ENCODE data around the gene TECPR2.
A peak's percentile ranks its signal among the peaks of the same experiment; 100 is the strongest.
"Not testable (repeated sequence)": the region's sequence is repeated elsewhere in the genome, so short reads cannot be mapped to it uniquely, and the experiment has no call there.

The TECPR2 gene

DNA sequence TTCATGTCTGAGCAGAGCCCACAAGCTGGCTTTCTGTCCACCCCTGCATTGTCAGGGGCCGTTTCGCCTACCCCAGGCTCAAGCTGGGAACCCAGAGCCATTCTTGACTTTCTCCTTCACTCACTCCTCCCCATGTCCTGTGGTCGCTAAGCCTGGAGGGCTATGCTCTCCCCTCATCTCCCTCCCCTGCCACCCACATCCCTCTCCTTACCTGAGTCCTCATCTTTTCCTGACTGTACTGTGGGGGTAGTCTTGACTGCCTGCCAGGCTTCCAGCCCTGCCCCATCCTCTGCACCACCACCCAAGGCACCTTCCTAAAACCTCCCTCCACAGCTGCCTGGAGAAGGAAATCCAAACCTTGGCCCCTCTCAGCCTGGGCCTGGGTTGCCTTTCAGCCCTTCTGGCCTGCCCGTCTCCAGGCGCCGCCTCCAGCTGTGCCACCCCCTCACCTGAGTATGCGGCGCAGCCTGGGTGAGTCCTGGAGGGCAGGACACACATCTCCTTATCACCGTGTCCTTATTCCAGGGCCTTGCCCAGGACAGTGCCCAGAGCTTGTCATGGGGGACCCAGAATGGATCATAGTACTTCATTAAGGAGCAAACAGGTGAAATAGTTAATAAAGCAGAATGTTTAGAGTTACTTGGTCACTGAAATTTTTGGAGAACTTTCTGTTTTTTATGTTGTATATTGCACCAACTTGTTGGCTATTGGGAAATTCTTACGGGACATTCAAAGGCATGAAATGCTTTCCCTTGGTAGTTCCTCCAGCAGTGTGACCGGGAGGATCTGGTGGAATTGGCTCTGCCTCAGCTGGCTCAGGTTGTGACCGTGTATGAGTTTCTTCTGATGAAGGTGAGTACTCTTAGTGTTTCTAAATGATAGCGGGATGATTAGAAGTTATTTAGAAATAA, 28.7 kb upstream of the TECPR2 start:
- no peak for DNase-seq (ENCODE audit: low read depth in 2 of 3, low spot score in 2 of 3)

DNA sequence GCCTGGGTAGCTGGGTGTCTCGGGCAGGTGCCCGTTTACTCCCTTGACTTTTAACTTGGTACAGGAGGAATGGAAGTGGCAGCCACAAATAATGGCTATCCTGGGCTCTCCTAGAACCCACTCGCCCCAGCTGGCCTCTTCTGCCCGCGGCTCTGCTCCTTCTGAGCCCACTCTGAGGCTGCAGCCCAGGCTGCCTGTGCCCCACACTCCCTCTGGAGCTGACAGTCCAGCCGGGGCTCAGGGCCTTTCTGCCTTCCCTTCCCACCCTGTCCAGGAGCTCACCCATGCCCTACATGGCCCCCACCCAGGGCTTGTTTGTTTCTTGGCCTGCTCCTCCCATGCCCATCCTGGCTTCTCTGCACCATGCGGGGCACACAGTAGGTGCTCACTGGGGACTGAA, 27.6 kb upstream of the TECPR2 start:
- DNase-seq (ENCODE audit: low read depth in 2 of 3, low spot score in 2 of 3), result no peak

DNA sequence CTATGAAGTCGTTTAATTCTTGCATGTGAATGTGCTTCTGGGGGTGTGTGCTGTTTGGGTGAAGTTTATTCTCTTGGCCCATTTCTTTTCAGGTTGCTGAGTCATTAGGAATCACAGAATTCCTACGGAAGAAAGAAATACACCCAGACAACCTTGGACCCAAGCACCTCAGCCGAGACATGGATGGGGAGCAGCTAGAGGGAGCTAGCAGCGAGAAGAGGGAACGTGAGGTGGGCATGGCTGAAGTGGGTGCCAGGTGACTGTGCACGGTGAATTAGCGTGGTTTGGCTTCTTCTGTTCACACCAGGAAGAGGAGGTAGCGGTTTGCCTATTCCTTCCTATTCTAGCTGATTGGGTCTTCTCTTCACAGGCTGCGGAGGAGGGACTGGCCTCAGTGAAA, 24.0 kb upstream of the TECPR2 start:
- no peak for DNase-seq (ENCODE audit: low read depth in 2 of 3, low spot score in 2 of 3)

DNA sequence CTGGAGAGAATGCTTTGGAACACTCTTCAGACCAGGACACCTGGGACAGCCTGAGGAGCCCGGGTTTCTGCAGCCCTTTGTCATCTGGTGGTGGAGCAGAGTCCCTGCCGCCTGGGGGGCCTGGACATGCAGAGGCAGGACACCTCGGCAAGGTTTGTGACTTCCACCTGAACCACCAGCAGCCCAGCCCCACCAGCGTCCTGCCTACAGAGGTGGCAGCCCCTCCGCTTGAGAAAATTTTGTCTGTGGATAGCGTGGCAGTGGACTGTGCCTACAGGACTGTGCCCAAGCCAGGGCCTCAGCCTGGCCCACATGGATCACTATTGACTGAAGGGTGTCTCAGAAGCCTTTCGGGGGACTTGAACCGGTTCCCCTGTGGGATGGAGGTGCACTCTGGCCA, 21.2 kb upstream of the TECPR2 start:
- no peak for DNase-seq (ENCODE audit: low read depth in 2 of 3, low spot score in 2 of 3)

DNA sequence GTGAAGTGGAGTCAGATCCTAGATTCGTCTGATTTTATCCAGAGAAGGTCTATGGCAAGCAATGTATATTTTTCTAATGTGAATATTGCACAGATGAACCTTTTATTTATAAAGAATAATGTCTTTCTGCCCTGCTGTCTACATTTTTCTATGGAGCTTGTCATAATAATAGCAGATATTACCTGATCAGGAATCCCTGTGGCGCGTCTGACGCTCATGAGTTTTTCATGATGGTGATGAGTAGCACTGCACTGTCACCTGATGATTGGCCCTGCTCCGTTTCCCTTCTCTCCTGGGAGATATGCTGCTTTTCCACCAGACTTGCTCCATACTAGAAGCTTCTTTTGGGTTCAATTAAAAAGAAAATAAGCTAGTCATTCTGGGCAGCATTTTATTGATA, 20.5 kb upstream of the TECPR2 start:
- no peak for DNase-seq (ENCODE audit: low read depth in 2 of 3, low spot score in 2 of 3)

DNA sequence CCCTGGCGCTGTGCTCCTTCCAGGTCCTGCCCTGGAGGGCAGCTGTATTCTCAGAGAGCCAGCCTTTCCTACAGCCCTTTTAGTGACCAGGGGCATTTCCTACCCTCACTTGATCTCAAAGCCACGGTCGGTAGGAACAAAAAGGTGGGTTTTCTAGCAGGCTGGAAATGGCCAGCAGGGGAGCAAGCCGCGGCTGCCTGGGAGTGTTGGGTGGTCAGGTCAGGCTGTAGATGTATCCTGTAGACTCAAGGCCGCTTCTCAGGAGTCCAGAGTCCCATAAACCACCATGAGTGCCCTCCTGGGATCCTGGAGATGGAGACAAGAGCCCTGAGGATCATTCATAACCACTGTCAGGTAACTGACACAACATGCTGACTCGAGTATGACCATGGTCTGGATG, 18.7 kb upstream of the TECPR2 start:
- no peak for DNase-seq (ENCODE audit: low read depth in 2 of 3, low spot score in 2 of 3)

DNA sequence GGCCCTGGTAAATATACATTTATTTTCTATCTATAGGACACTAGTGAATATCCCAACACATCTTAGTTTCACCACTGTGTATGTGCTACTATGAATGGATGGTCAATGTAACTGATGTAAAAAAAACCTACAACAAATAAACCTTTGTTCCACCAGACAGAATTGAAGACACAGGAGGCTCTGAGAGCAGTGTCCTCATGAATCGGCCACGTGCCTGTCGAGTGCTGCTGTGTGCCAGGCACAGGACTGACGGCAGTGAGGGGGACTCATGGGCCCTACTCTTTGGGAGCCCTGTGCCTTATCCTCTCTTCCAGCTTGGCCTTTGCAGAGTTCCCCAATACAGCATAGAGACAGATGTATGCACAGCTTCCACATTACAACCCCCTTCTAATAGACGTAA, 18.3 kb upstream of the TECPR2 start:
- DNase-seq (ENCODE audit: low read depth in 2 of 3, low spot score in 2 of 3), result no peak

DNA sequence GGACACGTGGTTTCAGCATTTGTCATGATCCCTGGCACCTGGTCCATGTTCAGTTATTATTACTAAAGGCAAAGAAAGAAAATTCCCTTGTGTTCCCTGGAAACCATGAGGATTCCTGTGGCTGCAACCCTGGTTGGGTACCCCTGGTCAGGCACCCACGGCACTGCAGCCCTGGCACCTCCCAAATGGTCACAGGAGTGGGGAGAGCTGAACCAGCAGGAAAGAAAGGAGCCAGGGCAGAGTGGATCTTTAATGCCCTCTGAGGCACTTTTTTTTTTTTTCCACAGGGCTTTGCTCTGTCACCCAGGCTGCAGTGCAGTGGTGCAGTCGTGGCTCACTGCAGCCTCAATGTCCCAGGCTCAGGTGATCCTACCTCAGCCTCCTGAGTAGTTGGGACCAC, 17.5 kb upstream of the TECPR2 start:
- no peak for DNase-seq (ENCODE audit: low read depth in 2 of 3, low spot score in 2 of 3)

DNA sequence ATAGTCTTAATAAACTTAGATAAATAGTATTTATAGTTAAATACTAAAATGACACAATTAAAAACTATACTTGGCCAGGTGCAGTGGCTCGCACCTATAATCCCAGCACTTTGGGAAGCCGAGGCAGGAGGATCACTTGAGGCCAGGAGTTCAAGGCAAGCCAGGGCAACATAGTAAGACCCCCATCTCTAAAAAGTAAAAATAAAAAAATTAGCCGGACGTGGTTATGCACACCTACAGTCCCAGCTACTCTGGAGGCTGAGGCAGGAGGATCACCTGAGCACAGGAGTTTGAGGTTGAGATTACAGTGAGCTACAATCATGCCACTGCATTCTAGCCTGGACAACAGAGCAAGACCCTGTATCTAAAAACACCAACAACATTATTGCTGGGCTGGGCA, 16.1 kb upstream of the TECPR2 start:
- no peak for DNase-seq (ENCODE audit: low read depth in 2 of 3, low spot score in 2 of 3)

DNA sequence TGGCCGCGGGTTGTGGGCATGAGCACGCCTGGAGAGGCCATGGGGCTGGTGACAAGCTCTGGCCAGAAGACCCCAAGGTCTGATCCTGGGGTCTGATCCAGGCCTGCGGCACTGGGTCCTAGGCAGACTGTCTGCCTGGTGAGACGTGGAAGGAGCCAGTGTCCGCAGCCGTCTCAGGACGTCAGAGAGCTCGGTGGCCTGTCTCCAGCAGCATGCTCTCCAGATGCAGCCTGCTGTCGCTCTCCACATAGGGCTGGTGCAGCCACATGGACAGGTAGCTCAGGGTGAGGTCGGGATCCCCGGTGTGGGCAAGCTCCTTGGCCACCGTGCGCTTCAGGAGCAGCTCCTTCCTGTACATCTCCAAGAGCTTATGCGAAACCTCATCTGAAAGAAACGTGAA, 14.4 kb upstream of the TECPR2 start:
- DNase-seq (ENCODE audit: low read depth in 2 of 3, low spot score in 2 of 3), result no peak

DNA sequence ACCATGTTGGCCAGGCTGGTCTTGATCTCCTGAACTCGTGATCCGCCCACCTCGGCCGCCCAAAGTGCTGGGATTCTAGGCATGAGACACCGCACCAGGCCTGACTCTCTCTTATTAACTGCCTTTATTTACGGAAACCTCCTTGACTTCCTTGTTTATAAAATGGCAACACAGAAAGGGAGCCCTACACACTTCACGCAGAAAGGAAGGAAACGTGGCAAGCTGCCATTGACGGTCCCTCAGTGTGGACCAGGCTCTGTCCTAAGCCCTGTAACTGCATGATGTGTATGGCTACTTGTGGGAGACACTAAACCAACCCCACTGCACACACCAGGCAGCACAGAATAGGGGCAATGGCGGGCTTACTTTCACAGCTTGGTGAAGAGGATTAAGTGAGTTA, 11.7 kb upstream of the TECPR2 start:
- no peak for DNase-seq (ENCODE audit: low read depth in 2 of 3, low spot score in 2 of 3)

DNA sequence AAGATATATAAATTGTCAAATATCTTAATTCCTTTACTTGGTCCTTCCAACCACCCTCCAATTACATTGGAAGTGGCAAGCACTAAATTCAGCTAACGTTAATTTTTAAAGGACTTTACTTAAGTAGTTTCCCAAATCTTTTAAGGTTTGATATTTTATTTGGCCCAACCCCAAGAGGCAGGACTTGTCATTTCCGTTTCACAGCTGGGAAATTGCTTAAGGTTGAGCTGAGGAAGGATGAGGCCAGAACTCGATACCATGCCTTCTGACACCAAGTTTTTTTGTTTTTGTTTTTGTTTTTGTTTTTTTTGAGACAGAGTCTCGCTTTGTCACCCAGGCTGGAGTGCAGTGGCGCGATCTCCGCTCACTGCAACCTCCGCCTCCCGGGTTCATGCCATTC, 11.1 kb upstream of the TECPR2 start:
- not testable (repeated sequence) for DNase-seq (ENCODE audit: low read depth in 2 of 3, low spot score in 2 of 3)

DNA sequence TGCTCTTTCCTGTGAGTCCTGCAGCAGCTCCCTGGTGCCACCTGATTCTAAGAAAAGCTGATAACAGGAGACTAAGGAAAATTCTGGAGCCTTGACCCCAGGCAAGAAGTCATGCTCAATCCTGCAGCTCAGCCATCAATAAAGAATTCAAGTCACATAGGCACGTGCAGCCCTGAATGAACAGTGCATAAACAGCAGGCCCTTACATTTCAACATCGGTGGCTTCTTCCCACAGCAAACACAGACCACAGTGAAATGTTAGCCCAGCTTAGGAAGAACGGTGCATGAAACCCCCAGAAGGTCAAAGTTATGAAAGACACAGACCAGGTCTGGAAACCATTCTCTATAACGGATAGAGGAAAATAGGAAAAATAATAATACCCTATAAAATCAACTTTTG, 10.5 kb upstream of the TECPR2 start:
- DNase-seq (ENCODE audit: low read depth in 2 of 3, low spot score in 2 of 3), result no peak

DNA sequence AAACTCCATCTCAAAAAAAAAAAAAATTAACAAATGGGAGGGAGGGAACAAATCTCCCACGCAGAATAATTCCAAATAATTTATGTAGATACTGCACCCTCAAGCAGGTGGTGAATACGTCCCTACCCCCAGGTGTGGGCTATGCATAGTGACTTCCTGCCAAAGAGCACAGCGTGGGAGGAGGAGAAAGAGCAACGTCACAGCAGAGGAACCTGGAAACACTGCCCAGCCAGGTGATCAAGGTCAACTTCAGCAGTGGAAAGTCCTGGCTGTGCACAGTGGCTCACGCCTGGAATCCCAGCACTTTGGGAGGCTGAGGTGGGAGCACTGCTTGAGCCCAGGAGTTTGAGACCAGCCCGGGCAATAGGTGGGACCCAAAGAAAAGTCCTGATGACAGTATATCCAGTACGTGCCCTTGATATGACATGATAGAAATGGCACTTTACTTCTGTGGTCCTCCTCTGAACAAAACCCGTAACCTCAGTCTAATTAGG, 9.6 kb upstream of the TECPR2 start:
- no peak for DNase-seq (ENCODE audit: low read depth in 2 of 3, low spot score in 2 of 3)

DNA sequence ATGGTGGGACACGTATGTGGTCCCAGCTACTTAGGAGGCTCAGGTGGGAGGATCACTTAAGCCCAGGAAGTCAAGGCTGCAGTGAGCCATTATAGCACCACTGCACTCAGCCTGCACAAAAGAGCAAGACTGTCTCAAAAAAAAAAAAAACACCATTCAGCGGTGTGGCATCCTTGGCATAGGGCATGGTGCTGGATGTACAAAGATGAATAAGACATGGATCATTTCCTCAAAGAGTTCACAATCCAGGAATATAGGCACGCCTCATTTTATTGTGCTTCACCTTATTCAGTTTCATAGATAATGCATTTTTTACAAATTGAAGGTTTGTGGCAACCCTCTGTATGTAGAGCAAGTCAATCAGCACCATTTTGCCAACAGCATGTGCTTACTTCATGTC, 6.5 kb upstream of the TECPR2 start:
- DNase-seq (ENCODE audit: low read depth in 2 of 3, low spot score in 2 of 3), result no peak

DNA sequence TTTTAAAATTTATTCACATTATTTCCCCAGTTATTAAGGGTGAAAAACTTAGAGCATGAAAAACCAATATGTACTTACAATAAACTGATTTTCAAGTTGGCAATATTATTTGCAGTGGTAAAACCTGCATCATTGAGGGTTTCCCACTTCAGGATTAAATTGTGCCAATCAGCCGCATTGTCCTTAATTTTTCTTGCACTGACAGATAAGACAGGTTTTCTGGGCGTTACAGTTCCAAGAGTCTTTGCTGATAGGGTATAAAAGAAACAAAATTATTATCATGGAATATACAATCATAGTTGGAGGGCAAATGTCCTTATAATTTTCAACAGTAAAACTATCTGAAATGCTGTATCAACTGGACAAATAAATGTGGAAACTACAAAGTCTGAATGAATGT, 3.4 kb upstream of the TECPR2 start:
- no peak for DNase-seq (ENCODE audit: low read depth in 2 of 3, low spot score in 2 of 3)

DNA sequence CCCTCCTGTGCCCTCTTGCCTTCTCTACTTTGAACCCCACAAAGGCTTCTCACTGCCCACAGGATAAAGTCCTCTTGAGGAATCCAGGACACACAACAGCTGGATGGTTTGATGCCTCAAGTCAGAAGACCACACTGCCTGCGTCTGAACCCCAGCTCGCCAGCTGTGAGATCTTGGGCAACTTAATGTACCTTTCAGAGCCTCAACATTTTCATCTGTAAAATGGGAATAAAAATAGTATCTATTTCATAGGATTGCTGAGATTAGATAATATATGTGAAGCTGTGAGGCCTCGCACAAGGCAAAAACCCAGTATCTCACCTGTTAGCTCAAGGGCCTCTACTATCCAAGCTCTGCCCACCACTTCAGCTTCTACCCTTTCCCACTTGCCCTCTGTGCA, 2.4 kb upstream of the TECPR2 start:
- no peak for DNase-seq (ENCODE audit: low read depth in 2 of 3, low spot score in 2 of 3)

DNA sequence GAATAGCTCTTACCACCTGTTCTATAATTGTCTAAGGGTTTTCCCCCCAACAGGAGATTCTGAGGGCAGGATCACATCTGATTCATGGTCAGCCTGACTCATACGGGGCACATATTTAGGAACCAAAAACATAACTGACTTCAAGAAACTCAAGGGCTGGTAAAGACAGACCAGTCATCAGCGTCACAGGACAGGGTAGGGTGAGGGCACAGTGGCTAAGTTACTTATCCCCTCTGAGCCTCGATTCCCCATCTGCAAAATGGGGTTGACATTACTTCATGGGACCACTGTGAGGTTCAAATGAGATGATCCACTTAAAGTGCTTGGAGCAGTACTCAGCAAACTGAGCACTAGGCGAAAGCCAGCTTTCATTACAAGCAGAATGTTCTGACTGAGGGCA, 657 bp upstream of the TECPR2 start:
- peak; percentile 10 to 24 (median 20) for DNase-seq (ENCODE audit: low read depth in 2 of 3, low spot score in 2 of 3)

DNA sequence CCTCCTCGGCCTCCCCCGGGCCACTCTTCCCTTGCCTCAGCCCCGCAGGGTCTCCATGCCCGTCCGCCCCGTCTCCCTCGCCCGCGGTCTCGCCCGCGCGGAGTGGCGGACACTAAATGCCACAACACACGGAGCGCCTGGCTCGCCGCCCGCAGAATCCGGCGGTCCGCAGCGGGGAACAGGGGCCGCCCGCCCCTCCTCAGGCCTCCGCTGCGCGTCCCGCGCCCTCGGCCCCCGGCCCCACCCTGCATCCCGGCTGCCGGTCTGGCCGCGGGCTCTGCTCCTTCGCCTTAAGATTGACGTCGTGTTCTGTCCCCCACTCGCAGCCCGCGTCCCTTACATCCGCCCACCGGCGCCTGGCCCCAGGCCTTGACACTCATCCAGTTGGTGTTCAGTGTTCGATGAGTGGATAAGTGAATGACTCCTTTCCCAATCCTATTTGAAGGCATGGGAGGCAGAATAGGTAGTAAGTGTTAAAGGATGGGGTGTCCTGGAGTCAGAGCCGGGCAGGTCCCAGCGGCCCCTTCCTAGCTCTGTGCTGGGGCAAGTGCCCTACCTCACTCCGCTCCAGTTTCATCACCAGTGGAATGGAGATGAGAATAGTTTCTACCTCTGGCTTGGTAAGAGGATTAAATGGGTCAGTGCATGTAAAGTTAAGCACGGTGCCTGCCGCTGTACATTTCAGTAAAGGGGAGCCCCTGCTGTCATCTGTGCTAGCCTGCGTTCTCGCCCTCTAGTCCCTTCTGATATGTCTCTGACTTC, 622 bp downstream of the TECPR2 start:
- peak; percentile 10 to 13 (median 12) for DNase-seq (ENCODE audit: low read depth in 2 of 3, low spot score in 2 of 3)

DNA sequence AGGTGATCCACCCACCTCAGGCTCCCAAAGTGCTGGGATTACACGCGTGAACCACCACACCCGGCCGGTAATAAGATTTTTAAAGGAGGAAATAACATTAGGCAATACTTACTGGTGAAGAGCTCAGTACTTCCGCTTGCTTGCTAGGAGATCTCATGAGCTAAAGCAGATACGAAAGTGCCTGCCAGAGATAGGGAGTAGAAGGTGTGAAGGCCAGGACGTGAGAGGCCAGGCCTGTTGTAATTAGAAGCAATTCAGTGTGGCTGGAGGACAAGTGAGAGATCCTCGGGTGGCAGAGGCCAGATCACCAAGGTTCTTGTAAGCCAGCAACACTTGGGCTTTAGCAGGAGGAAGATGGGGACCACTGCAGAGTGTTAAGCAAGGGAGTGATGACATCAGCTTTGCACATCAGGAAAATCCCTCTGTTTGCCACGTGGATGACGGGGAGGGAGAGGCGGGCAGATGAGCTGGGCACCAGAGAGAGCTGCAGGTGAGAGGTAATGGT, 7.6 kb downstream of the TECPR2 start:
- no peak for DNase-seq (ENCODE audit: low read depth in 2 of 3, low spot score in 2 of 3)

DNA sequence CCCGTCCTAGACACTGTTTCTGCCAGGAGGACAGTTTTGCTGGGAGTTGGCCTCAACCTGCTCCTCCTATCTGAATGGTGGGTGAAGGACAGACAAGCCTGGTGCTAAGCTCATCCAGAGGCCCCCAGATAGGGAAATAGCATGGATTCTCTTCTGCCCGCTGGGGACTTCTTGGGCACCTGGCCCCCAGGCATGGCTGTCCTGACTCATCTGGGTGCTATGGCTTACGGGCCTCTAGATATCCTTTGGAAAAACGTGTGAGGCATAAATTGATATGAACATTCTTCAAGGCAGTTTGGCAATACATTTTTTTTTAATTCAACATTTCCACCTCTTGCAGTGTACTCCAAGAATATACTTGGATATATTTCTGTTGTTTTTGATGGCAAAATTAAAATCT, 8.6 kb downstream of the TECPR2 start:
- no peak for DNase-seq (ENCODE audit: low read depth in 2 of 3, low spot score in 2 of 3)

DNA sequence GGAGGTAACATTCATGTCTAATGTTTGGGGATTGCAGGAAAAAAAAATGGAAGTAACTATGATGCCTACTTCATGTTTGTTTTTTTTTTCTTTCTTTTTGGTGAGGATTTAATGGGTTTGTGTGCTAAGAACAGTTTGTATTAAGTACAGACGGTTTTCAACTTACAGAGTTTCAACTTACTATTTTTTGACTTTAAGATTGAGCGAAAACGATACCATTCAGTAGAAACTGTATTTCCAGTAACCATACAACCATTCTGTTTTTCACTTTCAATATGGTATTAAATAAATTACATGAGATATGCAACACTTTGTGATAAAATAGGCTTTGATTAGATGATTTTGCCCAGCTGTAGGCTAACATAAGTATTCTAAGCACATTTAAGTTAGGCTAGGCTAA, 10.4 kb downstream of the TECPR2 start:
- DNase-seq (ENCODE audit: low read depth in 2 of 3, low spot score in 2 of 3), result no peak

All from activated CD8-positive, alpha-beta memory T cell treated with anti-CD3 and anti-CD28 coated beads for 48 hours (primary cell).